Hepatocyte (in vitro differentiated cells): ENCODE results near the gene SLC31A1.

Source experiments
- CTCF ChIP-seq: fragments of 200-600 bp; sonication (generic); IDR thresholded peaks from 2 replicates; pipeline ENCODE4 v1.5.1; 2016; ENCODE audit warnings: antibody characterized with exemption, mild to moderate bottlenecking; ENCODE audit not compliant: poor library complexity
- EZH2 ChIP-seq: fragments of 200-600 bp; sonication (generic); IDR thresholded peaks from 2 replicates; pipeline ENCODE4 v1.6.1; 2016; ENCODE audit warnings: antibody characterized with exemption, mild to moderate bottlenecking, borderline replicate concordance

DNA sequence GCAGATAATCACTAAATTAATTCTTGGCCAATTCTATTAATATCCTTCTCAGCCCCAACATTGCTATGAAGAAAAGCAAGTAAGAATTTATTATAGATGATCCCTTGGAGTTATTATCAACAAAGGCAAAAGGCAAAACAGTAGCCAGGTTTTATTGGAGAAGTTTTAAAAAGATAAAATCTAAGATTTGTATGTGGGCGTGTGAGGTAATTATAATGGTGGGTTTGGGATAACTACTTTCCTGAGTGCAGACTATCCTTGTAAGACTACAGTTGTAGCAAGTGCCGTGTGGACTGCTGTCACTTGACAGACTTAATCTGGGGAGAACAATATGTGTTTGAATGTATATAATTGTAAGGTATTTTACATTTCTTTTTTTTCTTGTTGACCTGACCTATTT, 23.2 kb downstream of the SLC31A1 start:
- TF ChIP-seq EZH2 (no peak), CTCF (no peak)
